ENCODE results near the gene MGAT3.
A peak's percentile ranks its signal among the peaks of the same experiment; 100 is the strongest.

MGAT3 gene

DNA sequence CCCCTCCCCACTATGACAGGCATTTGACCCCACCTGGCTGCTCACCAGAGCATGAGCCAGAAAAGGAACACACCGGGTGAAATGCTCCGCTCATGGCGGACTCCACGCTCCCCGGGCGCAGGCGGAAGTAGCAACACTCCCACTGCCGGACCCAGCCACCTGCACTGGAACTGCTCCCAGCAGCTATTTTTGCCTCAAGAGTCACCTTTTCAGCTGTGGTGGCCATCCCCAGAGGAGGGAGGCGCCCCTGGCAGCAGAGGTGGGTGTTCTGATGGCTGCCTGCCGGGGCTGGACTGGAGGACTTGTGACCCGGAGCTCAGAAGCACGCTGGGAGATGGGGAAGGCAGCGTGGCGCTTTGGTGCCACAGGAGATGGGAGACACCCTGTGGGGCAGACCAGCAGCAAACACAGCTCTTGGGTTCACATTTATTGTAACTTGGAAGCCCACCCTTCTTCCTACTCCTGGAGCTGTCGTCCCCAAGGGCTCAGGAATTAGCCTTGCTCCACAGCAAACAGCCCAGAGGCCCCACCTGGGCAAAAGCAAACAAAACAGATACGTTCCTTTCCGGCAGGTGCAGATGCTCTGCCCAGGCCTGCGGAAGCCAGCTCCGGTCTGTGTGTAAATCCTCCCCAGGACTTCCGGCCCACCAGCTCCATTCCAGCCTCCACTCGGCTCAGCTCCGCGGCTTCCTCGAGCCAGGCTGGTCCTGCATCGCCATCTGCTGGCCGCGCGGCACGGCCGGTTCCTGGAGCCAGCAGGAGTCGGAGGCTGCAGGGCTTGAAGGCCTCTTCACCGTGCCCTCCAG lies 72.1 kb downstream of the MGAT3 start (continued):
- TF ChIP-seq, protein P1, sequence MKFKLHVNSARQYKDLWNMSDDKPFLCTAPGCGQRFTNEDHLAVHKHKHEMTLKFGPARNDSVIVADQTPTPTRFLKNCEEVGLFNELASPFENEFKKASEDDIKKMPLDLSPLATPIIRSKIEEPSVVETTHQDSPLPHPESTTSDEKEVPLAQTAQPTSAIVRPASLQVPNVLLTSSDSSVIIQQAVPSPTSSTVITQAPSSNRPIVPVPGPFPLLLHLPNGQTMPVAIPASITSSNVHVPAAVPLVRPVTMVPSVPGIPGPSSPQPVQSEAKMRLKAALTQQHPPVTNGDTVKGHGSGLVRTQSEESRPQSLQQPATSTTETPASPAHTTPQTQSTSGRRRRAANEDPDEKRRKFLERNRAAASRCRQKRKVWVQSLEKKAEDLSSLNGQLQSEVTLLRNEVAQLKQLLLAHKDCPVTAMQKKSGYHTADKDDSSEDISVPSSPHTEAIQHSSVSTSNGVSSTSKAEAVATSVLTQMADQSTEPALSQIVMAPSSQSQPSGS (tag by site-specific recombination; IDR thresholded peaks at IDR 0.05; ENCODE audit: low read depth), result no peak
- no peak for TF ChIP-seq ZNF266 (tag by site-specific recombination; IDR thresholded peaks at IDR 0.05; ENCODE audit: low read depth)
- TF ChIP-seq BCL11A (tag by site-specific recombination; IDR thresholded peaks at IDR 0.05; ENCODE audit: low read depth), result peak; percentile 75; the same call in 1 of the 2 replicates
- peak; percentile 96 for TF ChIP-seq TRIM28 (IDR thresholded peaks at IDR 0.05; ENCODE audit: borderline replicate concordance, low read length)
- TF ChIP-seq KLF16 (tag by site-specific recombination; IDR thresholded peaks at IDR 0.05), result peak; percentile 85
- peak; percentile 99 for TF ChIP-seq ZNF654 (tag by site-specific recombination; IDR thresholded peaks at IDR 0.05; ENCODE audit: low read depth)
- TF ChIP-seq WT1 (tag by site-specific recombination; IDR thresholded peaks at IDR 0.05), result peak; percentile 61; the same call in 1 of the 2 replicates
- TF ChIP-seq ZNF146 (tag by site-specific recombination; IDR thresholded peaks at IDR 0.05), result 0 out of 2 replicates have a peak, but pooled peaks have one; percentile 45
- TF ChIP-seq, protein P2, sequence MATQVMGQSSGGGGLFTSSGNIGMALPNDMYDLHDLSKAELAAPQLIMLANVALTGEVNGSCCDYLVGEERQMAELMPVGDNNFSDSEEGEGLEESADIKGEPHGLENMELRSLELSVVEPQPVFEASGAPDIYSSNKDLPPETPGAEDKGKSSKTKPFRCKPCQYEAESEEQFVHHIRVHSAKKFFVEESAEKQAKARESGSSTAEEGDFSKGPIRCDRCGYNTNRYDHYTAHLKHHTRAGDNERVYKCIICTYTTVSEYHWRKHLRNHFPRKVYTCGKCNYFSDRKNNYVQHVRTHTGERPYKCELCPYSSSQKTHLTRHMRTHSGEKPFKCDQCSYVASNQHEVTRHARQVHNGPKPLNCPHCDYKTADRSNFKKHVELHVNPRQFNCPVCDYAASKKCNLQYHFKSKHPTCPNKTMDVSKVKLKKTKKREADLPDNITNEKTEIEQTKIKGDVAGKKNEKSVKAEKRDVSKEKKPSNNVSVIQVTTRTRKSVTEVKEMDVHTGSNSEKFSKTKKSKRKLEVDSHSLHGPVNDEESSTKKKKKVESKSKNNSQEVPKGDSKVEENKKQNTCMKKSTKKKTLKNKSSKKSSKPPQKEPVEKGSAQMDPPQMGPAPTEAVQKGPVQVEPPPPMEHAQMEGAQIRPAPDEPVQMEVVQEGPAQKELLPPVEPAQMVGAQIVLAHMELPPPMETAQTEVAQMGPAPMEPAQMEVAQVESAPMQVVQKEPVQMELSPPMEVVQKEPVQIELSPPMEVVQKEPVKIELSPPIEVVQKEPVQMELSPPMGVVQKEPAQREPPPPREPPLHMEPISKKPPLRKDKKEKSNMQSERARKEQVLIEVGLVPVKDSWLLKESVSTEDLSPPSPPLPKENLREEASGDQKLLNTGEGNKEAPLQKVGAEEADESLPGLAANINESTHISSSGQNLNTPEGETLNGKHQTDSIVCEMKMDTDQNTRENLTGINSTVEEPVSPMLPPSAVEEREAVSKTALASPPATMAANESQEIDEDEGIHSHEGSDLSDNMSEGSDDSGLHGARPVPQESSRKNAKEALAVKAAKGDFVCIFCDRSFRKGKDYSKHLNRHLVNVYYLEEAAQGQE (tag by site-specific recombination; IDR thresholded peaks at IDR 0.05), result no peak
- TF ChIP-seq SALL2 (tag by site-specific recombination; IDR thresholded peaks at IDR 0.05; ENCODE audit: borderline replicate concordance), result peak; percentile 94
- TF ChIP-seq ZNF112 (tag by site-specific recombination; IDR thresholded peaks at IDR 0.05), result no peak
- peak; percentile 95 for TF ChIP-seq SP7 (tag by site-specific recombination; IDR thresholded peaks at IDR 0.05)
- peak; percentile 23; the same call in 1 of the 2 replicates for TF ChIP-seq GLIS2 (tag by site-specific recombination; IDR thresholded peaks at IDR 0.05)
- no peak for TF ChIP-seq ZNF423 (tag by site-specific recombination; IDR thresholded peaks at IDR 0.05)
- no peak for TF ChIP-seq ZNF777 (tag by site-specific recombination; IDR thresholded peaks at IDR 0.05; ENCODE audit: borderline replicate concordance)
- TF ChIP-seq ZNF768 (tag by site-specific recombination; IDR thresholded peaks at IDR 0.05), result 0 out of 2 replicates have a peak, but pooled peaks have one; percentile 5
- TF ChIP-seq, protein P3, sequence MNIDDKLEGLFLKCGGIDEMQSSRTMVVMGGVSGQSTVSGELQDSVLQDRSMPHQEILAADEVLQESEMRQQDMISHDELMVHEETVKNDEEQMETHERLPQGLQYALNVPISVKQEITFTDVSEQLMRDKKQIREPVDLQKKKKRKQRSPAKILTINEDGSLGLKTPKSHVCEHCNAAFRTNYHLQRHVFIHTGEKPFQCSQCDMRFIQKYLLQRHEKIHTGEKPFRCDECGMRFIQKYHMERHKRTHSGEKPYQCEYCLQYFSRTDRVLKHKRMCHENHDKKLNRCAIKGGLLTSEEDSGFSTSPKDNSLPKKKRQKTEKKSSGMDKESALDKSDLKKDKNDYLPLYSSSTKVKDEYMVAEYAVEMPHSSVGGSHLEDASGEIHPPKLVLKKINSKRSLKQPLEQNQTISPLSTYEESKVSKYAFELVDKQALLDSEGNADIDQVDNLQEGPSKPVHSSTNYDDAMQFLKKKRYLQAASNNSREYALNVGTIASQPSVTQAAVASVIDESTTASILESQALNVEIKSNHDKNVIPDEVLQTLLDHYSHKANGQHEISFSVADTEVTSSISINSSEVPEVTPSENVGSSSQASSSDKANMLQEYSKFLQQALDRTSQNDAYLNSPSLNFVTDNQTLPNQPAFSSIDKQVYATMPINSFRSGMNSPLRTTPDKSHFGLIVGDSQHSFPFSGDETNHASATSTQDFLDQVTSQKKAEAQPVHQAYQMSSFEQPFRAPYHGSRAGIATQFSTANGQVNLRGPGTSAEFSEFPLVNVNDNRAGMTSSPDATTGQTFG (tag by site-specific recombination; IDR thresholded peaks at IDR 0.05; ENCODE audit: borderline replicate concordance), result peak; percentile 96; the same call in 1 of the 2 replicates
- no peak for TF ChIP-seq ZSCAN16 (tag by site-specific recombination; IDR thresholded peaks at IDR 0.05)
- TF ChIP-seq, protein P4, sequence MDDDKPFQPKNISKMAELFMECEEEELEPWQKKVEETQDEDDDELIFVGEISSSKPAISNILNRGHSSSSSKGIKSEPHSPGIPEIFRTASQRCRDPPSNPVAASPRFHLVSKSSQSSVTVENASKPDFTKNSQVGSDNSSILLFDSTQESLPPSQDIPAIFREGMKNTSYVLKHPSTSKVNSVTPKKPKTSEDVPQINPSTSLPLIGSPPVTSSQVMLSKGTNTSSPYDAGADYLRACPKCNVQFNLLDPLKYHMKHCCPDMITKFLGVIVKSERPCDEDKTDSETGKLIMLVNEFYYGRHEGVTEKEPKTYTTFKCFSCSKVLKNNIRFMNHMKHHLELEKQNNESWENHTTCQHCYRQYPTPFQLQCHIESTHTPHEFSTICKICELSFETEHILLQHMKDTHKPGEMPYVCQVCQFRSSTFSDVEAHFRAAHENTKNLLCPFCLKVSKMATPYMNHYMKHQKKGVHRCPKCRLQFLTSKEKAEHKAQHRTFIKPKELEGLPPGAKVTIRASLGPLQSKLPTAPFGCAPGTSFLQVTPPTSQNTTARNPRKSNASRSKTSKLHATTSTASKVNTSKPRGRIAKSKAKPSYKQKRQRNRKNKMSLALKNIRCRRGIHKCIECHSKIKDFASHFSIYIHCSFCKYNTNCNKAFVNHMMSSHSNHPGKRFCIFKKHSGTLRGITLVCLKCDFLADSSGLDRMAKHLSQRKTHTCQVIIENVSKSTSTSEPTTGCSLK (tag by site-specific recombination; IDR thresholded peaks at IDR 0.05), result no peak
- no peak for TF ChIP-seq ZNF555 (tag by site-specific recombination; conservative IDR thresholded peaks at IDR 0.05)
- TF ChIP-seq, protein P5, sequence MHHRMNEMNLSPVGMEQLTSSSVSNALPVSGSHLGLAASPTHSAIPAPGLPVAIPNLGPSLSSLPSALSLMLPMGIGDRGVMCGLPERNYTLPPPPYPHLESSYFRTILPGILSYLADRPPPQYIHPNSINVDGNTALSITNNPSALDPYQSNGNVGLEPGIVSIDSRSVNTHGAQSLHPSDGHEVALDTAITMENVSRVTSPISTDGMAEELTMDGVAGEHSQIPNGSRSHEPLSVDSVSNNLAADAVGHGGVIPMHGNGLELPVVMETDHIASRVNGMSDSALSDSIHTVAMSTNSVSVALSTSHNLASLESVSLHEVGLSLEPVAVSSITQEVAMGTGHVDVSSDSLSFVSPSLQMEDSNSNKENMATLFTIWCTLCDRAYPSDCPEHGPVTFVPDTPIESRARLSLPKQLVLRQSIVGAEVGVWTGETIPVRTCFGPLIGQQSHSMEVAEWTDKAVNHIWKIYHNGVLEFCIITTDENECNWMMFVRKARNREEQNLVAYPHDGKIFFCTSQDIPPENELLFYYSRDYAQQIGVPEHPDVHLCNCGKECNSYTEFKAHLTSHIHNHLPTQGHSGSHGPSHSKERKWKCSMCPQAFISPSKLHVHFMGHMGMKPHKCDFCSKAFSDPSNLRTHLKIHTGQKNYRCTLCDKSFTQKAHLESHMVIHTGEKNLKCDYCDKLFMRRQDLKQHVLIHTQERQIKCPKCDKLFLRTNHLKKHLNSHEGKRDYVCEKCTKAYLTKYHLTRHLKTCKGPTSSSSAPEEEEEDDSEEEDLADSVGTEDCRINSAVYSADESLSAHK (tag by site-specific recombination; IDR thresholded peaks at IDR 0.05), result peak; percentile 69
- TF ChIP-seq ZNF221 (tag by site-specific recombination; IDR thresholded peaks at IDR 0.05; ENCODE audit: borderline replicate concordance), result no peak
- TF ChIP-seq, protein P6, sequence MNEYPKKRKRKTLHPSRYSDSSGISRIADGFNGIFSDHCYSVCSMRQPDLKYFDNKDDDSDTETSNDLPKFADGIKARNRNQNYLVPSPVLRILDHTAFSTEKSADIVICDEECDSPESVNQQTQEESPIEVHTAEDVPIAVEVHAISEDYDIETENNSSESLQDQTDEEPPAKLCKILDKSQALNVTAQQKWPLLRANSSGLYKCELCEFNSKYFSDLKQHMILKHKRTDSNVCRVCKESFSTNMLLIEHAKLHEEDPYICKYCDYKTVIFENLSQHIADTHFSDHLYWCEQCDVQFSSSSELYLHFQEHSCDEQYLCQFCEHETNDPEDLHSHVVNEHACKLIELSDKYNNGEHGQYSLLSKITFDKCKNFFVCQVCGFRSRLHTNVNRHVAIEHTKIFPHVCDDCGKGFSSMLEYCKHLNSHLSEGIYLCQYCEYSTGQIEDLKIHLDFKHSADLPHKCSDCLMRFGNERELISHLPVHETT (tag by site-specific recombination; IDR thresholded peaks at IDR 0.05), result peak; percentile 96
